Esophagus muscularis mucosa (tissue), 3 donors: ENCODE data around the gene EEF1A1.

ENCODE experiments used
- CTCF ChIP-seq, 3 experiments: fragments of 200-600 bp in 2 of 3; fragments of 450-650 bp in 1 of 3; sonication (generic) in 2 of 3; IDR thresholded peaks; one replicate each; pipeline ENCODE4 v1.5.1; 2017 to 2019; ENCODE audit warnings: antibody characterized with exemption in 3 of 3, mild to moderate bottlenecking in 2 of 3, moderate library complexity in 1 of 3
- POLR2A ChIP-seq: fragments of 450-650 bp; IDR thresholded peaks from one replicate; pipeline ENCODE4 v1.6.1; 2017; ENCODE audit warnings: antibody characterized with exemption, moderate library complexity, mild to moderate bottlenecking, low read depth

DNA sequence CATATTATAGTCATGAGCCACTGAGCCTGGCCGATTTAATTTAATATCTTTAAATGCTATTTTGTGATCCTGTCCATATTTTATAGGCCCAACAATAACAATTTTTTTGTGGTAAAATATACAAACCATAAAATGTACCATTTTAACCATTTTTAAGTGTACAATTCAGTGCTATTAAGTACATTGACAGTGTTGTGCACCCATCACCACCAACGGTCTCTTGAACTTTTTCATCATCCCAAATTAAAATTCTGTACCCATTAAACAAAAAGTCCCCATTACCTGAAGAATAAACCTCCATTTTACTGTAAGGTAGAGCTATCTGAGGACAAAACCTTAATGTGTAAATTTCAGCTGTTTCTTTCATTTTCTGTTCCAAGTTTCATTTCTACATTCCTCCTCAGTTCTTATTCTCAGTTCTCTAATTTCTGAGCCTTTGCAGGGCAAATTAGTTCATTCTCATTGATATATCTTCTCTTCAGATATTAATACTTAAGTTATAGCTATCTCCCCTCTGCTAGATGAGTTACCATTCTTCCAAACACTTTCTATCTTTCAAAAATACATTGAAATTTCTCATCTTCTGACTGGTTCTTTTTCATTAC is 49.0 kb downstream of the EEF1A1 start:
- TF ChIP-seq CTCF (IDR thresholded peaks at IDR 0.05): no peak
- no peak for TF ChIP-seq POLR2A
